ENCODE data around the gene CLEC16A.

The CLEC16A gene

GRCh38 chr16:11114366-11115164 is 170.2 kb downstream of the CLEC16A start:
- intact Hi-C loops (cut with DNase I) = no loop called here
- no peak for DNase-seq

- intact Hi-C loops (cut with DNase I) = no loop called here
- DNase-seq = no peak
Observed at GRCh38 chr16:11117576-11118211, 173.3 kb downstream of the CLEC16A start.

DNA sequence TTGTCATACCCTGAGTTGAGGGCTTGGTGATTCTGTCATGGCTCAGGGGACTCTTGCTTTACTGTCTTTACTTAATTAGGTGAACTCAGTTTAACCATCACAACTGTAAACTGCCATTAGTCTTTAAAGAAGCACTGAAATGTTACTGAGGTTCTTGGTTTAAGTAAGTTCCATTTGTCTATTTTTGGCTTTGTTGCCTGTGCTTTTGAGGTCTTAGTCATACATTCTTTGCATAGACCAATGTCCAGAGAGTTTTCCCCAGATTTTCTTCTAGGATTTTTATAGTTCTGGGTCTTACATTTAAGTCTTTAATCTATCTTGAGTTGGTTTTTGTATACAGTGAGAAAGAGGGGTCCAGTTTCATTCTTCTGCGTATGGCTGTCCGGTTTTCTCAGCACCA is 174.1 kb downstream of the CLEC16A start:
- intact Hi-C loops (cut with DNase I) = no loop called here
- no peak for DNase-seq

- intact Hi-C loops (cut with DNase I) = no loop called here
Observed at GRCh38 chr16:11121083-11121608, 176.8 kb downstream of the CLEC16A start.

GRCh38 chr16:11121914-11122692 is 177.7 kb downstream of the CLEC16A start:
- DNase-seq = no peak
- intact Hi-C loops (cut with DNase I) = no loop called here

More at GRCh38 chr16:11121083-11121608, 176.8 kb downstream of the CLEC16A start:
- no peak for DNase-seq

DNA sequence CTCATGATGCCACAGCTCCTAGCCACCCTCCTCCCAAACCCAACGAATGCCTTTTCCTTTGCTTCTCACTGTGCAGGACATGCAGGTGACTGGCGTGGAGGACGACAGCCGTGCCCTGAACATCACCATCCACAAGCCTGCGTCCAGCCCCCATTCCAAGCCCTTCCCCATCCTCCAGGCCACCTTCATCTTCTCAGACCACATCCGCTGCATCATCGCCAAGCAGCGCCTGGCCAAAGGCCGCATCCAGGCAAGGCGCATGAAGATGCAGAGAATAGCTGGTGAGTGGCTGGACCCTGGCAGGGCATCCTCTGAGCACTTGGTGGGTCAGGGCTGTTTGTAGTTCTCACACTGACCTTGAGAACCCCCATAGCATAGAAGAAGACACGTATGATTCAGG is 179.3 kb downstream of the CLEC16A start:
- DNase-seq = no peak
- intact Hi-C loops (cut with DNase I) = no loop called here

- DNase-seq = no peak
- intact Hi-C loops (cut with DNase I) = no loop called here
Observed at GRCh38 chr16:11125936-11126335, 181.6 kb downstream of the CLEC16A start.

DNA sequence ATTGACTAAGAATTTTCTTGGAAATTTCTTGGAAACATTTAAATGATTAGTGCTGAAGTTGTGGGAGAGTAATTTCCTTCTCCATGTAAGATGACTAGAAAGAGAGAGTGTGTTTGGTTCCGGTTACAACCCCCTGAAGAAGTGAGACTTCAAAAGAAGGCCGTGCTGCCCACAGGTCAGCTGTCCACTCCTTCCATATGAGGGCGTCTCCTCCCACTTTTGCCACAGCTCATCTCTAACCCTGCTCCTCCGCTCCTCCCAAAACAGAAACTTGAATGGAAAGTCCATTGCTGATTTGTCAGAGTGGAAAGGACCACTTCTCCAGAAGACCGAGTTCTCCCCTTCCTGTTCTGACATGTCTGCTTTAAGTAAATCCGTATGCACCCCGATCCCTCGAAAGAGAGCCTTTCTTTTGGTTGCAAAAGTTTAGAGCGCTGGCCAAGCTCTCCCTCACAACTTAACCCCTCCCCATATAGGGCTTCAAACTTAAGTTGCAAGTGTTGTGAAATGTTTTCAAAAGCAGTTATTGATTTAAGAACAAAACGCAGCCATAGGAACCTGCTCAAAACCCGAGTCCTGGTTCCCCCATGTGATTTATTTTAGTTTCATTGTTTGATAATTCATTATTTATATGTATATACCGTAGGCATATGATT is 182.2 kb downstream of the CLEC16A start:
- intact Hi-C loops (cut with DNase I) = no loop called here

GRCh38 chr16:11127610-11128195 is 183.3 kb downstream of the CLEC16A start:
- intact Hi-C loops (cut with DNase I) = no loop called here
- no peak for DNase-seq

More for the DNA sequence above, 182.2 kb downstream of the CLEC16A start:
- DNase-seq = no peak

DNA sequence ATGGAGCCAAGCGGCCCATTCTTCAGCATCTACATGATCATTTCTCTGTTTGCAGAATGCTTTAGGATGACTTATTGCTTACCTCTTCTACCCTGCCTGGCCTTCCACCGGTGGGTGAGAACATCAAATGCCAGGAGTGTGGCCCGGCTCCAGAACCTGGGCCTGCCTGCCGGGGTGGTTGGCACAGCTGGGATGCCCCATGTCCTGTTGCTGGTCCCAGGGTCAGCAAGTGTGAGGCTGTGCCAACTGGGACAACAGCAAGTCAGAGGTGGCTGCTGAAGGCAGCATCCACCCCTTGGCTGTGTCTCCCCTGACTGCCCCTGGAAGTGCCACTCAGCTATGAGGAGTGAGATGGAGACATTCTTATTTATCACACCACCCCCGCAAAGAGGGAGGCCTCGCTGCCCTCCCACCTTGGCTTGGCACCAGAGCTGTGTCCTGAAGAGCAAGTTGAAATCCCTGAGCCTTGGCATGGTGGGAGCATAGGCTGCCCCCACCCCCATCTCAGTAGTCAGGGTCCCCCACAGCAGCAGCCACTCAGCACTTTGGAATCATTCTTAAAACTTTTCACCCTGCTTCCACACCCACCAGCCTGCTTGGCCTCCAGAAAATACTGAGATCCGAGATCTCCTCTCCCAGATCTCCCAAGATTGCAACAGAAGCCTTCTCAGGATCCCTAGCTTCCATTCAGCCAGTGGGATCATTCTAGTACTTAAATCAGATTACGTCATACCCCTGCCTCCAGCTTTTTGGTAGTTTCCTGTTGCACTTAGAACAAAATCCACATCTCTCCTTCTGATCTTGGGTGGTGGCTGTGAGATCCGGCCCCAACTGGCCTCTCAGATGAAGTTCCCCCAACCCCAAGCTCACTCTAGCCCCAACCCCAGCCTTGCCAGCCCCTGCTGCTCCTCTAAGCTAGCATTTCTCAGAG is 184.1 kb downstream of the CLEC16A start:
- intact Hi-C loops (cut with DNase I) = no loop called here
- DNase-seq = no peak

GRCh38 chr16:11129378-11129781 is 185.0 kb downstream of the CLEC16A start:
- no peak for DNase-seq

GRCh38 chr16:11130978-11131665 is 186.8 kb downstream of the CLEC16A start:
- intact Hi-C loops (cut with DNase I) = no loop called here
- no peak for DNase-seq

More at GRCh38 chr16:11129378-11129781, 185.0 kb downstream of the CLEC16A start:
- intact Hi-C loops (cut with DNase I) = no loop called here

- intact Hi-C loops (cut with DNase I) = no loop called here
- DNase-seq = peak in 15 of 42 donors; percentile 4 to 61 (median 26)
Observed at GRCh38 chr16:11131706-11132105, 187.3 kb downstream of the CLEC16A start.

- intact Hi-C loops (cut with DNase I) = no loop called here
Observed at GRCh38 chr16:11133344-11133943, 189.1 kb downstream of the CLEC16A start.

GRCh38 chr16:11134722-11135463 is 190.5 kb downstream of the CLEC16A start:
- intact Hi-C loops (cut with DNase I) = no loop called here
- peak in 5 of 42 donors; percentile 10 to 45 (median 20) for DNase-seq

More at GRCh38 chr16:11133344-11133943, 189.1 kb downstream of the CLEC16A start:
- peak in 4 of 42 donors; percentile 17 to 45 (median 20) for DNase-seq

DNA sequence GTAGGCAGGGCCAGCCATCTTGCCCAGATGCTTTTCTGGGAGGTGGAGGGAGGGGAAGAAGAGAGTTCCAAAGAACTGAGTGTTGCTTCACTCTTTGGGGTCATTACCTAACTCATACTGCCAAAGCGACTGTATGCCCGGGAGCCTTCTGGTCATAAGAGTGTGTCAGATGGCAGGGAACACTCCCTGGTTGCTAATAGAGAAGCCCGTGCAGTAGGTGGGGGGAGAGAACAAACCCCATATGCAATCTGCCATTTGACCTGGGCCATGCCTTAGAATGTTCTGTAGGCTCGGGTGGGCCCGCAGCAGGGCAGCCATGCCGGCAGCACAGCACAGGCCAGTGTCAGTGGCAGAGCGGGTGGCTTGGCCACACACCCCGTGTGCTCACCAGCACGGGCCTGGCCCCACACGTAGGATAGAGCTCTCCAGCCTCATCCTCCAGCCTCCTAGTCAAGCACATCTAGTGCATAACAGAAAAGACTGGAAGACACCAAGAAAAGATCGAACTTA is 191.2 kb downstream of the CLEC16A start:
- intact Hi-C loops (cut with DNase I) = no loop called here

More for the DNA sequence above, 191.2 kb downstream of the CLEC16A start:
- peak in 2 of 42 donors; percentile 22 to 29 for DNase-seq

Measured in head of caudate nucleus (tissue), 42 donors.